NCI-H2029 (cell line): ENCODE results near the gene ZDHHC23.
A peak's percentile ranks its signal among the peaks of the same experiment; 100 is the strongest.

Source experiments
- DNase-seq: peaks from one replicate; lab custom pipeline; 2025; lab: John Stamatoyannopoulos, UW

The ZDHHC23 gene

GRCh38 chr3:113947372-113948014 is at the start of gene ZDHHC23:
Gene ZDHHC23 (plus strand): TSS chr3:113948013. CDS start chr3:113948803, 790 bp downstream.
- DNase-seq: peak; percentile 77

GRCh38 chr3:113898892-113899291 is 48.9 kb upstream of the ZDHHC23 start:
- DNase-seq: no peak

- DNase-seq: no peak
Observed at GRCh38 chr3:113906568-113907140, 41.2 kb upstream of the ZDHHC23 start.

- DNase-seq: no peak
Observed at GRCh38 chr3:113908133-113908532, 39.7 kb upstream of the ZDHHC23 start.

GRCh38 chr3:113910966-113911365 is 36.8 kb upstream of the ZDHHC23 start:
- no peak for DNase-seq

GRCh38 chr3:113912552-113913236 is 35.1 kb upstream of the ZDHHC23 start:
- peak; percentile 81 for DNase-seq

GRCh38 chr3:113914646-113915045 is 33.2 kb upstream of the ZDHHC23 start:
- no peak for DNase-seq

- DNase-seq: no peak
Observed at GRCh38 chr3:113927556-113927955, 20.3 kb upstream of the ZDHHC23 start.

- no peak for DNase-seq
Observed at GRCh38 chr3:113946831-113947230, 982 bp upstream of the ZDHHC23 start.

- DNase-seq: peak; percentile 38
Observed at GRCh38 chr3:113948015-113948917, 453 bp downstream of the ZDHHC23 start.

- no peak for DNase-seq
Observed at GRCh38 chr3:113952921-113953320, 5.1 kb downstream of the ZDHHC23 start.

- DNase-seq: no peak
Observed at GRCh38 chr3:113953677-113954076, 5.9 kb downstream of the ZDHHC23 start.

GRCh38 chr3:113954091-113954685 is 6.4 kb downstream of the ZDHHC23 start:
- DNase-seq: no peak

GRCh38 chr3:113963879-113964278 is 16.1 kb downstream of the ZDHHC23 start:
- DNase-seq: no peak

- no peak for DNase-seq
Observed at GRCh38 chr3:113966172-113966571, 18.4 kb downstream of the ZDHHC23 start.

- DNase-seq: peak; percentile 44
Observed at GRCh38 chr3:113968986-113969385, 21.2 kb downstream of the ZDHHC23 start.

GRCh38 chr3:113977822-113978221 is 30.0 kb downstream of the ZDHHC23 start:
- no peak for DNase-seq

GRCh38 chr3:113979916-113980315 is 32.1 kb downstream of the ZDHHC23 start:
- no peak for DNase-seq

- no peak for DNase-seq
Observed at GRCh38 chr3:113981803-113982202, 34.0 kb downstream of the ZDHHC23 start.

GRCh38 chr3:113983544-113983943 is 35.7 kb downstream of the ZDHHC23 start:
- no peak for DNase-seq

- DNase-seq: no peak
Observed at GRCh38 chr3:113985541-113985940, 37.7 kb downstream of the ZDHHC23 start.

- DNase-seq: no peak
Observed at GRCh38 chr3:114005481-114005880, 57.7 kb downstream of the ZDHHC23 start.
